HG03175 (cell line): ENCODE results near the gene PITHD1.
A peak's percentile ranks its signal among the peaks of the same experiment; 100 is the strongest.
"Not testable (repeated sequence)": the region's sequence is repeated elsewhere in the genome, so short reads cannot be mapped to it uniquely, and the experiment has no call there.

ENCODE experiments used
- ATAC-seq: cut with Tn5 transposase; IDR thresholded peaks from one replicate; pipeline ENCODE4 v1.9.1; 2021; ENCODE audit warnings: mild to moderate bottlenecking, moderate library complexity; ENCODE audit not compliant: unreplicated experiment

Gene PITHD1, protein sequence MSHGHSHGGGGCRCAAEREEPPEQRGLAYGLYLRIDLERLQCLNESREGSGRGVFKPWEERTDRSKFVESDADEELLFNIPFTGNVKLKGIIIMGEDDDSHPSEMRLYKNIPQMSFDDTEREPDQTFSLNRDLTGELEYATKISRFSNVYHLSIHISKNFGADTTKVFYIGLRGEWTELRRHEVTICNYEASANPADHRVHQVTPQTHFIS

DNA sequence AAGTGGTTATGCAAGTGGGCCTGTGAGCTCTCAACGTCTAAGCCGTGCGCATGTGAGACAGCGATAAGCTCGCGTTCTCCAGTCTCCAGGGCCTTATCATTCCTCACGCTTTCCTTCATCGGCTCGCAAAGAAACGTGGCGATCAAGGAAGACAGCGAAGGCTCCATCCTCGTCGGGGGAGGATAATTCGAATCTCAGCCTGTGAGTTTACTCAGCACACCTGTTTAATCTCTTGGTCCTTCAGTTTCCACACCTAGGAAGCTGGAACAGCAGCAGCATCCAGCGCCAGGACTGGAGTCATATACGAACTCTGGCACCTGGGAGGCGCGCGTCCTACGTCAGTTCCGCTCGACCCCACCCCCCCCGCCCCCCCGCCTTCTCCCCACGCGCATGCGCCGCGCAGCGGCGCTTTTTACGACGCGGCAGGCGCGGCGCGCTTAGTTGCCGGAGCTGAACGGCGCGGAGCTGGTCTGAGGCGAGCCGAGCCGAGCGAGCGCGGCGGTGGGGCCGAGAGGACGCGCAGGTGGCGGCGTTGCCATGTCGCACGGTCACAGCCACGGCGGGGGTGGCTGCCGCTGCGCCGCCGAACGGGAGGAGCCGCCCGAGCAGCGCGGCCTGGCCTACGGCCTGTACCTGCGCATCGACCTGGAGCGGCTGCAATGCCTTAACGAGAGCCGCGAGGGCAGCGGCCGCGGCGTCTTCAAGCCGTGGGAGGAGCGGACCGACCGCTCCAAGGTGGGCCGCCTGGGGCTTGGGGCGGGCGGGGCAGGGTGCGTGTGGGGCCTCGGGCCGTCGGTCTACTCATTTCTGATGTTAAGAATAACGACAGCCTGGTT, at the start of gene PITHD1:
PITHD1 (plus strand) TSS at position 440 of the 836 bp plus-strand sequence; CDS start at position 538, 98 bp downstream.
- ATAC-seq: peak; percentile 80

- no peak for ATAC-seq
These were observed 45.6 kb upstream of the PITHD1 start for GRCh38 chr1:23732363-23733224.

DNA sequence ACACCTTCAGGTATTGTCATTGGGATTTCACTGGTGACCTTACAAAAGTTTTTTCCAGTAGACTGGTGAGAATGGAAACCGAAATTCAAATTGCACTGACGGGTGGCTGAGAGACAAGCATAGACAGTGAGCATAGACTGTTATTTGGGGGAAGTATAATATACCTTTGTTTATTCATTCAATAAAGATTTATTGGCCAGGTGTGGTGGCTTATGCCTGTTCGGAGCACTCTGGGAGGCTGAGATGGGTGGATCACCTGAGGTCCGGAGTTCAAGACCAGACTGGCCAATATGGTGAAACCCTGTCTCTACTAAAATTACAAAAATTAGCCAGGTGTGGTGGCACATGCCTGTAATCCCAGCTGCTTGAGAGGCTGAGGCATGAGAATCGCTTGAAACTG, 44.9 kb upstream of the PITHD1 start:
- not testable (repeated sequence) for ATAC-seq

- no peak for ATAC-seq
These were observed 41.6 kb upstream of the PITHD1 start for GRCh38 chr1:23736437-23737134.

DNA sequence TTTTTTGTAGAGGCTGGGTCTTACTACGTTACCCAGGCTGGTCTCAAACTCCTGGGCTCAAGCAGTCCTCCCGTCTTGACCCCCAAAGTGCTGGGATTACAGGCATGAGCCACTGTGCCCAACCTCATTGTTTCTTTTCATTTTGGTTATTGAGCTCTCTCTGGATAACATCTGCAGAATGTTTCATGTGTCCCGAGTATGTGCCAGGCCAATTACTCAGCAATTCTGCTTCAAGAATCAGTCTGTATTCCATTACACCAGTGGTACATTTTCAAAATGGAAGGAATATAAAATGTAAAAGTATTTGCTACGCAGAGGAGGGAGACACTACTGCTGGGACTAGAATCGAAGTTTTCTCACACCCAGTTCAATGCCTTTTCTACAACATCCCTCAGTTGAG, 36.6 kb upstream of the PITHD1 start:
- no peak for ATAC-seq

DNA sequence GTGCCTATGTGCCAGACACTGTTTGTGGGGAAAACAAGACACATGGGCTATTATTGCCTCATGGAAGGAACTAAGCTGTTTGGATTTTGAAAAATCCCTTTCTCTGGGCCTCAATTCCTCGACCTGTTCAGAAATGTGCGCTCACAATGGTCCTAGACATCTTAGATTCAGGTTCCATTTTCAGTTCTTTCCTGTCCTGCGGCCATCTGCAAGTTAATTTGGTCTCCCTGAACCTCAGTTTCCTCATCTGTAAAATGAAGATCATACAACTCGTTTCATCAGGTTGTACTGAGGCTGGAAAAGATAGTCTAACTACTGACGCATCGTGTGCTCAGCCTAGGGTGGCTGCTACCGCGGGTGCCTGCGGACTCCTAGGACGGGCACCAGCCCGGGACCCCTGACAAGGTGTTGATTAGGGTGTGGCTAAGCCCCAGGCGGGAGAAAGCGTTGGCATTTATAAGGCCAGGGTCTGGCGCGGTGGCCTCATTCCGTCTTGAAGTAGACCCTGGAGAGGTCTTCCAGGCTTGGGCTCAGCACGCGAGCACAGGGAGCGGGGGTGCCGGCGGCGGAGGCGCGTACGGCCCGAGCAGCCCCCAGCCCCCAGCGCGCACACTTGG, 35.4 kb upstream of the PITHD1 start:
- peak; percentile 22 for ATAC-seq

DNA sequence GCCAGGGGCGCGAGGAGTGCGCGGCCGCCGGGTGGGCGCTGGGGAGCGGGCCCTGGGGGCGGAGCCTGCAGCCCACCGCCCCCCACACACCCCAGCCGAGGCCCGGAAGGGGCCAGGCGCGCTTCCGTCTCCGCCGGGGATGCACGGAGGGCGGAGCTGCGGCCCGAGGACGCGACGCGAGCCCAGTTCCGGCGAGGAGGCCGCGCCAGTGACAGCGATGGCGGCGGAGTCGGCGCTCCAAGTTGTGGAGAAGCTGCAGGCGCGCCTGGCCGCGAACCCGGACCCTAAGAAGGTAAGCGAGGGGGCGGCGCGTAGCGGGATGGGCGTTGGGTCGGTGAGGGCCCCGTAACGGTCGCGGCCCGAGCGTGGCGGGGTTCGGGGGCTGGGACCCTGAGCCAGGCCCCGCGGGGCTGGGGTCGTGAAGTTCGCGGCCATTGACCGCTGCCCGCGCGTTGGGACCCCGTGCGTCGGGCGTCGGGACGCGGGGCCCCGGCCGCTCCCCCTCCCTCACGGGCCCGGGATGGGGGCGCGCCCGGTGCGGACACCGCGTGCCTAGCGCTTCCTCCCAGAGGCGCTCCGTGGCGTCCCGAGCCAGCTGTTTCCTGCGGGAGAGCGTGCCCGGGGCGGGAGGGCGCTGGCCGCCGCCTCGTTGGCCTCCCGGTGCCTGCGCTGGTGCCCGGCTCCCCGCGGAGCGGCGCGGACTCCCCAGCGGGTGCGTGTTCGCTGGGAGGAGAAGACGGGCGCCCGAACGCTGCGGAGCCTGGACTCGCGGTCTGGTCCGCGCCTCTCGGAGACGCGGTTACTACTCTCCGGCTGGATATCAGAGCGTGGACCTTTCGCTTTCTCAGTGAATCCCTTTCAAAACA, 34.7 kb upstream of the PITHD1 start, which contains the start of gene ELOA:
ELOA (plus strand) TSS at position 185 of the 866 bp plus-strand sequence; CDS start at position 218, 33 bp downstream.
- peak; percentile 64 for ATAC-seq

DNA sequence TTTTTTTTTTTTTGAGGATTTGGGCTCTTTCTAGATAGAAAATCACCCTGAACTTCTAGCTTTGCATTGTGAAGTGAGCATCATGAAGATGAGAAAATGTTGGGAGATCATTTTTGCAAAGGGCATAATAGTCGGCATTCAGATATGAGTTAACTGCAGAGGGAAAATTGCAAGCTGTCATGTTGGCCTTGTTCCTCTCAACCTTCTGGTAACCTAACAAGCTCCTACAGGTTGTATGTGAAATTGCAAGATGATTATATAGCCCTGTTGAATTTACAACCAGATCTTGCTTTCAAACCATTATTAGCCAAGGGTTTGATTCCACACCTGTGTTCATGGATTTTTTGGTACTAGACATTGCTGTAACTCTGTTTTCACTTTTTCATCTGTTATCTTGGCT, 32.7 kb upstream of the PITHD1 start:
- no peak for ATAC-seq

GRCh38 chr1:23748016-23748415, 30.2 kb upstream of the PITHD1 start:
- ATAC-seq: no peak

GRCh38 chr1:23751050-23751814, 27.0 kb upstream of the PITHD1 start:
- no peak for ATAC-seq

- no peak for ATAC-seq
These were observed 26.4 kb upstream of the PITHD1 start for GRCh38 chr1:23751815-23752200.

GRCh38 chr1:23752909-23753308, 25.3 kb upstream of the PITHD1 start:
- no peak for ATAC-seq

- no peak for ATAC-seq
These were observed 21.5 kb upstream of the PITHD1 start for GRCh38 chr1:23756676-23757075.

DNA sequence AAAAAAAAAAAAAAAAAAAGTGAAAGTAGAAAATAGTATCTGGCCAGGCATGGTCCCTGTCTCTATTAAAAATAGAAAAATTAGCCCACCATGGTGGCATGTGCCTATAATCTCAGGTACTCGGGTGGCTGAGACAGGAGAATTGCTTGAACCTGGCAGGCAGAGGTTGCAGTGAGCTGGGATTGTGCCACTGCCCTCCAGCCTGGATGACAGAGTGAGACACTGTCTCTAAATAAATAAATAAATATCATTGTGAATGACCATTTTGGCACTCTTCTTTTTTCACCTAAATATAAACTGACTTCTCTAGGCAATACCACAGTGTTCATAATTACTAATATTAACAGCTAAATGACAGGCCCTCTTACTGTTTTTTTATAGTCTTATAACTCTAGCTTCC, 20.4 kb upstream of the PITHD1 start:
- ATAC-seq: no peak

DNA sequence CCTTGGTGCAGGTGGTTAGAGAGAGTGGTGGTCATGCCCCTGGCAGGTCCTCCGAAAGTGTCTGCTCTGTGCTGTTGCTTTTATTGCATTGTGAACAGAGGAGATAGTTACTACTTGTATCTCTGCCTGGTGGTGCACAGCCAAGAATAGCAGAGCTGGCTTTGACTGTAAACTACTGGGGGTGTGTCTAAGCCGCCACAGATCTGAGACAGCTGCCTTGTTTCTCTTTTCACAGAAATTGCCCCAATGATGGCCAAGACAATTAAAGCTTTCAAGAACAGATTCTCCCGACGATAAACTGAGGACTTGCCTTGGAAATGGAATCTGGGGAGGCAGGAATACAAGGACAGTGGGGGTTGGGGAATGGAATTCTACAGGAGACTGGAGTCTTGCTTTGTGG, 18.9 kb upstream of the PITHD1 start:
- ATAC-seq: no peak

DNA sequence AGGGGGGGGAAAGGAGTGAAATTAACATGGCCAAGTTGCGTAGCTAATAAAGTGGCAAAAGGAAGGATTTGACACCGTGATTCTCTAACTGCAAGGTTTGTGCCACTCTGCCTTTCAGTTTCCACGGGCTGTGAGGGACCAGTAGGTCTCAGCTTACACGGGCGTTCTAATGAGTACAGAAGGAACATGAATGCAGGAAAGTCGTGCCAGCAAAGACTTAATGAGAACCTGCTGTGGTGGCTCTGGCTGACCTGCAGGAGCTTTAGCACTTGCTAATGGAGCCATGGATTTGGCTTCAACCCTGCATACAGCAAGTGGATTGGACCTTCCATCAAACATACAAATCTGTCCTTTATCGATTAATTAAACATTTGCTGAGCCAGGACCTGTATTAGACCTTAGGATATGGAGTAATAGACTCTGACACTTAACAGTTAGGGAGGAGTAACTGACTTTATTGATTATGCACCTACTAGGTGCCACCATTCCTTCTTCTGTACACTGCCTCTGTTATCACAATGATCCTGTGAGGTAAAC, 15.1 kb upstream of the PITHD1 start:
- ATAC-seq: no peak

DNA sequence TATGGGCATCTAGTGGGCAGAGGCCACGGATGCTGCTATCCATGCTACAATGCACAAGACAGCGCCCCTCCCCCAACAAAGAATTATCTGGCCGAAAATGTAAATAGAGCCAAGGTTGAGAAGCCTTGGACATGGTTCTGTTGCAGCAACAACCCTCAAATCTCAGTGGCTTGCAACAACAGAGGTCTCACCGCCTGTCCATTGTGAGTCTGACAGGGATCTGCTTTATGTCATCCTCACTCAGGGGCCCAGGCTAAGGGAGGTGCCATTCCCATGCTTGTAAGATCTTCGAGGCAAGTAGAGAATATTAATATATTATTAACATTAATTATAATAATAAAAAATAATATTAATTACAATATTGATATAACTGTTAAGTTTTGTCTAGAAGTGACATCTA, 9.5 kb upstream of the PITHD1 start:
- no peak for ATAC-seq
